IgD-negative memory B cell (primary cell): Measurements from ENCODE around the gene ARR3. TPM values are rescaled to one million over a fixed set of nuclear protein-coding genes. Genes with fewer than 3 reads are reported as not detected.
"Not testable (repeated sequence)": the region's sequence is repeated elsewhere in the genome, so short reads cannot be mapped to it uniquely, and the experiment has no call there.

Source experiments
- H3K27ac Mint-ChIP-seq, 3 donors: one replicate each; pipeline ENCODE4 v1.8.0; 2020 to 2022; ENCODE audit warnings: mild to moderate bottlenecking in 3 of 3, mixed read lengths in 3 of 3, moderate library complexity in 1 of 3
- H3K27me3 Mint-ChIP-seq: one replicate; pipeline ENCODE4 v1.8.0; 2021; ENCODE audit warnings: mixed read lengths
- H3K36me3 Mint-ChIP-seq: one replicate; pipeline ENCODE4 v1.8.0; 2020; ENCODE audit warnings: mild to moderate bottlenecking, mixed read lengths
- H3K4me1 Mint-ChIP-seq, 3 donors: one replicate each; pipeline ENCODE4 v1.8.0; 2020 to 2022; ENCODE audit warnings: mixed read lengths in 3 of 3, mild to moderate bottlenecking in 1 of 3
- H3K4me3 Mint-ChIP-seq, 4 donors: one replicate each; pipeline ENCODE4 v1.8.0; 2020 to 2022; ENCODE audit warnings: mild to moderate bottlenecking in 4 of 4, mixed read lengths in 4 of 4, moderate library complexity in 3 of 4
- H3K9me3 Mint-ChIP-seq, 3 donors: one replicate each; pipeline ENCODE4 v1.8.0; 2020 to 2021; ENCODE audit warnings: mixed read lengths in 3 of 3, mild to moderate bottlenecking in 1 of 3
- polyA plus RNA-seq: library from polyadenylated mRNA; unstranded; fragments of 300-500 nt; fragmentation: Illumina TruSeq; gene quantifications from one replicate; pipeline ENCODE4 v1.2.3, GENCODE V29; 2021

Gene ARR3
- polyA plus RNA-seq, 1 donor from 2014 or later = not detected

GRCh38 chrX:70322784-70323183 is 54.6 kb downstream of the ARR3 start:
- peaks cover 4% of the 10 kb centered on the region for H3K27me3 Mint-ChIP-seq
- H3K36me3 Mint-ChIP-seq = no peaks in the 10 kb centered on the region
- H3K4me3 Mint-ChIP-seq = no peak overlapping the region

GRCh38 chrX:70323628-70324027 is 55.5 kb downstream of the ARR3 start:
- H3K27ac Mint-ChIP-seq, H3K9me3 Mint-ChIP-seq, H3K4me3 Mint-ChIP-seq, H3K4me1 Mint-ChIP-seq, H3K27me3 Mint-ChIP-seq, H3K36me3 Mint-ChIP-seq: not testable (repeated sequence)

More at GRCh38 chrX:70322784-70323183, 54.6 kb downstream of the ARR3 start:
- Mint-ChIP-seq H3K4me1 (no peaks in the 10 kb centered on the region), H3K9me3 (peaks cover 0 to 4% (median 0%) of the 10 kb centered on the region in 3 donors), H3K27ac (no peak overlapping the region)

GRCh38 chrX:70324326-70324725 is 56.2 kb downstream of the ARR3 start:
- peaks cover 0 to 3% (median 0%) of the 10 kb centered on the region in 3 donors for H3K9me3 Mint-ChIP-seq
- H3K27me3 Mint-ChIP-seq = peaks cover 4% of the 10 kb centered on the region
- no peaks in the 10 kb centered on the region for H3K36me3 Mint-ChIP-seq
- H3K4me1 Mint-ChIP-seq = no peaks in the 10 kb centered on the region
- H3K27ac Mint-ChIP-seq = no peak overlapping the region
- H3K4me3 Mint-ChIP-seq = no peak overlapping the region

GRCh38 chrX:70331161-70331560 is 63.0 kb downstream of the ARR3 start:
- Mint-ChIP-seq H3K4me1 (no peaks in the 10 kb centered on the region), H3K27ac (no peak overlapping the region), H3K36me3 (no peaks in the 10 kb centered on the region), H3K4me3 (no peak overlapping the region), H3K27me3 (peaks cover 3% of the 10 kb centered on the region), H3K9me3 (peaks cover 0 to 3% (median 0%) of the 10 kb centered on the region in 3 donors)

Other genes starting within 250 kb of the ARR3 start
- not detected for gene AWAT2, start 218.4 kb upstream of the ARR3 start, polyA plus RNA-seq
- not detected for gene OTUD6A, start 205.9 kb upstream of the ARR3 start, polyA plus RNA-seq
- 47.5 TPM for gene IGBP1, start 134.9 kb upstream of the ARR3 start, polyA plus RNA-seq
- gene DGAT2L6, start 90.9 kb upstream of the ARR3 start, polyA plus RNA-seq = not detected
- not detected for gene AWAT1, start 33.7 kb upstream of the ARR3 start, polyA plus RNA-seq
- gene P2RY4, start 8.1 kb upstream of the ARR3 start, polyA plus RNA-seq = not detected
- not detected for gene RAB41, start 13.8 kb downstream of the ARR3 start, polyA plus RNA-seq
- gene PDZD11, start 21.6 kb downstream of the ARR3 start, polyA plus RNA-seq = 24.0 TPM
- gene KIF4A, start 21.8 kb downstream of the ARR3 start, polyA plus RNA-seq = not detected
- not detected for gene GDPD2, start 155.0 kb downstream of the ARR3 start, polyA plus RNA-seq
- gene DLG3, start 176.5 kb downstream of the ARR3 start, polyA plus RNA-seq = 1.2 TPM